Pons (tissue), 1 donor: Measurements from ENCODE around the gene ARPC4.

Experiments used
- DNase-seq: peaks from one replicate; pipeline ENCODE4 v3.0.0-alpha.2; 2016; ENCODE audit warnings: low spot score

The ARPC4 gene

GRCh38 chr3:9793161-9793781 is 389 bp downstream of the ARPC4 start:
- no peak for DNase-seq

GRCh38 chr3:9794400-9794799 is 1.5 kb downstream of the ARPC4 start:
- DNase-seq, result no peak

- DNase-seq, result peak; percentile 53
Measured at GRCh38 chr3:9795207-9795606, 2.3 kb downstream of the ARPC4 start.

GRCh38 chr3:9797196-9797945 is 4.5 kb downstream of the ARPC4 start:
- no peak for DNase-seq

- no peak for DNase-seq
Measured at GRCh38 chr3:9800529-9800928, 7.6 kb downstream of the ARPC4 start.

GRCh38 chr3:9803494-9803893 is 10.6 kb downstream of the ARPC4 start:
- no peak for DNase-seq

- no peak for DNase-seq
Measured at GRCh38 chr3:9804996-9805395, 12.1 kb downstream of the ARPC4 start.

- DNase-seq, result no peak
Measured at GRCh38 chr3:9806137-9806536, 13.3 kb downstream of the ARPC4 start.

GRCh38 chr3:9806688-9807589 is 14.1 kb downstream of the ARPC4 start:
- no peak for DNase-seq

GRCh38 chr3:9807981-9808344 is 15.1 kb downstream of the ARPC4 start:
- DNase-seq, result no peak

GRCh38 chr3:9808345-9809037 is 15.6 kb downstream of the ARPC4 start:
- DNase-seq, result no peak

GRCh38 chr3:9809239-9809614 is 16.3 kb downstream of the ARPC4 start:
- DNase-seq, result no peak

- peak; percentile 59 for DNase-seq
Measured at GRCh38 chr3:9809615-9810432, 16.9 kb downstream of the ARPC4 start, which contains the start of gene TTLL3. TTLL3 (plus strand) TSS chr3:9810262; CDS start chr3:9810662, 400 bp downstream.

- DNase-seq, result no peak
Measured at GRCh38 chr3:9810433-9810770, 17.5 kb downstream of the ARPC4 start.

- DNase-seq, result no peak
Measured at GRCh38 chr3:9810846-9811245, 18.0 kb downstream of the ARPC4 start.

- DNase-seq, result no peak
Measured at GRCh38 chr3:9812870-9813483, 20.1 kb downstream of the ARPC4 start.

GRCh38 chr3:9815986-9816385 is 23.1 kb downstream of the ARPC4 start:
- DNase-seq, result no peak

GRCh38 chr3:9817436-9817835 is 24.6 kb downstream of the ARPC4 start:
- no peak for DNase-seq

- no peak for DNase-seq
Measured at GRCh38 chr3:9818666-9819335, 25.9 kb downstream of the ARPC4 start.

- no peak for DNase-seq
Measured at GRCh38 chr3:9820543-9820942, 27.7 kb downstream of the ARPC4 start.
